HEK293 (cell line): Measurements from ENCODE around the gene MEI1.

Experiments
- CTCF ChIA-PET: fragments of 350-600 bp; formaldehyde crosslinking; extraction: SDS; loops from one replicate; lab custom pipeline; 2021; ENCODE audit warnings: antibody characterized with exemption; lab: Yijun Ruan, JAX
- POLR2A ChIA-PET: fragments of 300-600 bp; formaldehyde crosslinking; extraction: SDS; loops from one replicate; lab custom pipeline; 2020; ENCODE audit warnings: antibody characterized with exemption, inconsistent platforms; lab: Yijun Ruan, JAX
- H3K27ac ChIP-seq: fragments of 200-500 bp; sonication (Bioruptor generic); 2 replicates; pipeline ENCODE4 v1.5.1; 2014; ENCODE audit warnings: low read depth, low read length, control low read depth, inconsistent platforms; ENCODE audit errors: extremely low read depth
- H3K36me3 ChIP-seq, 2 experiments: fragments of 200-500 bp in 1 of 2; sonication (Bioruptor generic) in 1 of 2; 1 replicate in 1 of 2; 2 replicates in 1 of 2; pipeline ENCODE4 v1.5.1; 2014 to 2017; ENCODE audit warnings: inconsistent platforms in 2 of 2, low read length in 2 of 2; ENCODE audit not compliant: control insufficient read depth in 2 of 2, insufficient read depth in 1 of 2
- H3K4me1 ChIP-seq: fragments of 200-500 bp; sonication (Bioruptor generic); 2 replicates; pipeline ENCODE4 v1.5.1; 2014; ENCODE audit warnings: mild to moderate bottlenecking, low read length, inconsistent platforms; ENCODE audit not compliant: control insufficient read depth, insufficient read depth
- H3K4me3 ChIP-seq: 2 replicates; pipeline ENCODE4 v1.5.1; 2011; ENCODE audit warnings: low read depth, mild to moderate bottlenecking, control low read depth, low read length, moderate library complexity
- H3K9me3 ChIP-seq: fragments of 200-500 bp; sonication (Bioruptor generic); 2 replicates; pipeline ENCODE4 v1.5.1; 2014; ENCODE audit warnings: low read depth, low read length, inconsistent platforms; ENCODE audit not compliant: control insufficient read depth, insufficient read depth
- KLF1 ChIP-seq: fragments of 450-650 bp; formaldehyde crosslinking; IDR thresholded peaks from 2 replicates; pipeline ENCODE4 v1.5.1; 2016; ENCODE audit warnings: missing biosample characterization, missing genetic modification characterization
- KLF10 ChIP-seq: fragments of 450-650 bp; IDR thresholded peaks from 2 replicates; pipeline ENCODE4 v1.5.1; 2018; ENCODE audit warnings: missing biosample characterization, mild to moderate bottlenecking, missing genetic modification characterization
- MEIS1 ChIP-seq: sonication (generic); formaldehyde crosslinking; IDR thresholded peaks from 2 replicates; pipeline ENCODE4 v1.8.1; 2022; ENCODE audit warnings: missing genetic modification reagents, mild to moderate bottlenecking, borderline replicate concordance
- PRDM1 ChIP-seq: fragments of 450-650 bp; formaldehyde crosslinking; IDR thresholded peaks from 2 replicates; pipeline ENCODE4; 2016; ENCODE audit warnings: missing biosample characterization, missing genetic modification characterization
- ZNF155 ChIP-seq: fragments of 450-650 bp; formaldehyde crosslinking; IDR thresholded peaks from 2 replicates; pipeline ENCODE4 v1.5.1; 2016; ENCODE audit warnings: missing biosample characterization, missing genetic modification characterization
- ZNF16 ChIP-seq: fragments of 450-650 bp; formaldehyde crosslinking; IDR thresholded peaks from 2 replicates; pipeline ENCODE4 v1.5.1; 2016; ENCODE audit warnings: low read depth, missing biosample characterization, missing genetic modification characterization
- ZNF221 ChIP-seq: fragments of 450-650 bp; formaldehyde crosslinking; IDR thresholded peaks from 2 replicates; pipeline ENCODE4 v1.5.1; 2017; ENCODE audit warnings: missing biosample characterization, missing genetic modification characterization, borderline replicate concordance
- ZNF24 ChIP-seq: fragments of 450-650 bp; formaldehyde crosslinking; IDR thresholded peaks from 2 replicates; pipeline ENCODE4 v1.5.1; 2016; ENCODE audit warnings: missing biosample characterization, missing genetic modification characterization
- ZNF394 ChIP-seq: fragments of 450-650 bp; formaldehyde crosslinking; IDR thresholded peaks from 2 replicates; pipeline ENCODE4 v1.5.1; 2016; ENCODE audit warnings: missing biosample characterization, missing genetic modification characterization, mild to moderate bottlenecking, moderate library complexity, borderline replicate concordance
- ZNF398 ChIP-seq: fragments of 450-650 bp; formaldehyde crosslinking; IDR thresholded peaks from 2 replicates; pipeline ENCODE4 v1.5.1; 2017; ENCODE audit warnings: missing biosample characterization, missing genetic modification characterization
- ZNF449 ChIP-seq: fragments of 450-650 bp; formaldehyde crosslinking; IDR thresholded peaks from 2 replicates; pipeline ENCODE4 v1.5.1; 2017; ENCODE audit warnings: missing biosample characterization, mild to moderate bottlenecking, missing genetic modification characterization, moderate library complexity
- ZNF48 ChIP-seq: fragments of 450-650 bp; formaldehyde crosslinking; IDR thresholded peaks from 2 replicates; pipeline ENCODE4 v1.5.1; 2016; ENCODE audit warnings: missing biosample characterization, missing genetic modification characterization
- ZNF514 ChIP-seq: fragments of 450-650 bp; formaldehyde crosslinking; IDR thresholded peaks from 2 replicates; pipeline ENCODE4 v1.5.1; 2016; ENCODE audit warnings: missing biosample characterization, missing genetic modification characterization
- ZNF518A ChIP-seq: fragments of 450-650 bp; formaldehyde crosslinking; conservative IDR thresholded peaks from 2 replicates; pipeline ENCODE4 v1.5.1; 2016; ENCODE audit warnings: low read depth, missing biosample characterization, missing genetic modification characterization
- ZNF692 ChIP-seq: fragments of 450-650 bp; formaldehyde crosslinking; IDR thresholded peaks from 2 replicates; pipeline ENCODE4 v1.5.1; 2016; ENCODE audit warnings: missing biosample characterization, missing genetic modification characterization
- ZNF704 ChIP-seq: fragments of 450-650 bp; formaldehyde crosslinking; IDR thresholded peaks from 2 replicates; pipeline ENCODE4 v1.5.1; 2016; ENCODE audit warnings: missing biosample characterization, missing genetic modification characterization
- ZNF76 ChIP-seq: fragments of 450-650 bp; formaldehyde crosslinking; IDR thresholded peaks from 2 replicates; pipeline ENCODE4; 2016; ENCODE audit warnings: low read depth, missing biosample characterization, missing genetic modification characterization, borderline replicate concordance
- ZNF776 ChIP-seq: fragments of 450-650 bp; formaldehyde crosslinking; IDR thresholded peaks from 2 replicates; pipeline ENCODE4 v1.5.0; 2017; ENCODE audit warnings: missing biosample characterization, missing genetic modification characterization, borderline replicate concordance
- ZNF830 ChIP-seq: fragments of 450-650 bp; IDR thresholded peaks from 2 replicates; pipeline ENCODE4 v1.5.0; 2018; ENCODE audit warnings: missing biosample characterization, missing genetic modification characterization, low read depth, mild to moderate bottlenecking, moderate library complexity
- ZNF843 ChIP-seq: fragments of 450-650 bp; formaldehyde crosslinking; IDR thresholded peaks from 2 replicates; pipeline ENCODE4 v1.5.1; 2016; ENCODE audit warnings: missing biosample characterization, missing genetic modification characterization
- ZSCAN23 ChIP-seq: fragments of 450-650 bp; formaldehyde crosslinking; IDR thresholded peaks from 2 replicates; pipeline ENCODE4 v1.5.1; 2016; ENCODE audit warnings: missing biosample characterization, missing genetic modification characterization
- ZSCAN4 ChIP-seq: fragments of 450-650 bp; formaldehyde crosslinking; IDR thresholded peaks from 2 replicates; pipeline ENCODE4 v1.5.1; 2017; ENCODE audit warnings: missing biosample characterization, missing genetic modification characterization

Gene MEI1

GRCh38 chr22:41830174-41830573, 130.9 kb downstream of the MEI1 start:
- POLR2A ChIA-PET: interaction anchor here (0.6 to 1.4 kb wide), 3 partner anchors 29 to 237 kb away, joined by 4 to 6 read pairs (median 5); partner anchors contain the start of gene CCDC134
- Histone ChIP-seq H3K36me3 (peaks cover 0 to 17% of the 10 kb centered on the region in 2 experiments; a peak in 2 of 3 replicates), H3K27ac (no peak overlapping the region), H3K4me1 (peaks cover 3% of the 10 kb centered on the region; the same call in 1 of the 2 replicates)
- CTCF ChIA-PET: interaction anchor here (0.6 to 2.7 kb wide), 6 partner anchors 9 to 133 kb away, joined by 3 to 11 read pairs (median 3); no protein-coding TSS in a partner anchor
- no peak for TF ChIP-seq ZNF155 (tag by site-specific recombination)
- TF ChIP-seq PRDM1 (tag by site-specific recombination): no peak
- TF ChIP-seq ZNF76: 0 out of 2 replicates have a peak, but pooled peaks have one; percentile 10
- TF ChIP-seq ZNF16 (tag by site-specific recombination): no peak
- TF ChIP-seq ZNF398 (tag by site-specific recombination): peak; percentile 39; the same call in 1 of the 2 replicates
- TF ChIP-seq MEIS1 (CRISPR knock-in tag): no peak
- no peak for TF ChIP-seq ZNF514 (tag by site-specific recombination)
- TF ChIP-seq ZSCAN23 (tag by site-specific recombination): no peak
- no peak for TF ChIP-seq KLF1 (tag by site-specific recombination)
- no peak for TF ChIP-seq ZSCAN4 (tag by site-specific recombination)
- TF ChIP-seq ZNF449 (tag by site-specific recombination): no peak
- TF ChIP-seq ZNF704: no peak
- TF ChIP-seq, all 188 proteins: peak for 2
- H3K9me3 ChIP-seq: no peaks in the 10 kb centered on the region
- no peak overlapping the region for H3K4me3 ChIP-seq

GRCh38 chr22:41831383-41831782, 132.1 kb downstream of the MEI1 start:
- H3K36me3 ChIP-seq: peaks cover 4 to 12% of the 10 kb centered on the region in 2 experiments
- no peak overlapping the region; the same call in 1 of the 2 replicates for H3K27ac ChIP-seq
- no peak overlapping the region for H3K4me3 ChIP-seq
- ChIA-PET POLR2A (interaction anchor here (1.3 kb wide), 1 partner anchor 31 kb away, joined by 6 read pairs; the partner anchor contains the start of gene CCDC134), CTCF (interaction anchor here (1.5 to 4.0 kb wide), 4 partner anchors 14 to 134 kb away, joined by 4 to 19 read pairs (median 8); no protein-coding TSS in a partner anchor)
- no peaks in the 10 kb centered on the region for H3K9me3 ChIP-seq
- H3K4me1 ChIP-seq: peaks cover 3% of the 10 kb centered on the region; the same call in 1 of the 2 replicates
- no peak for TF ChIP-seq ZNF394
- no peak for TF ChIP-seq ZNF48
- no peak for TF ChIP-seq ZNF843 (tag by site-specific recombination)
- TF ChIP-seq ZNF776 (tag by site-specific recombination): no peak
- no peak for TF ChIP-seq ZNF221
- no peak for TF ChIP-seq ZNF518A (tag by site-specific recombination)
- no peak for TF ChIP-seq ZNF830
- TF ChIP-seq ZNF692 (tag by site-specific recombination): no peak
- no peak for TF ChIP-seq ZNF24 (tag by site-specific recombination)
- no peak for TF ChIP-seq KLF10
